Osteocyte (in vitro differentiated cells): Measurements from ENCODE around the gene STK25. TPM values are rescaled to one million over a fixed set of nuclear protein-coding genes. Genes with fewer than 3 reads are reported as not detected.

Source experiments
- DNase-seq: peaks from one replicate; pipeline ENCODE4 v3.0.0; 2021; ENCODE audit warnings: mixed read lengths; ENCODE audit not compliant: unreplicated experiment; ENCODE audit errors: extremely low spot score
- H3K27ac Mint-ChIP-seq: one replicate; pipeline ENCODE4 v1.8.0; 2021; ENCODE audit warnings: mild to moderate bottlenecking, mixed read lengths; ENCODE audit not compliant: unreplicated experiment
- H3K27me3 Mint-ChIP-seq: one replicate; pipeline ENCODE4 v1.8.0; 2021; ENCODE audit warnings: mixed read lengths; ENCODE audit not compliant: unreplicated experiment
- H3K36me3 Mint-ChIP-seq: one replicate; pipeline ENCODE4 v1.8.0; 2021; ENCODE audit warnings: mixed read lengths; ENCODE audit not compliant: unreplicated experiment
- H3K4me1 Mint-ChIP-seq: one replicate; pipeline ENCODE4 v1.8.0; 2021; ENCODE audit warnings: mixed read lengths; ENCODE audit not compliant: unreplicated experiment
- H3K4me3 Mint-ChIP-seq: one replicate; pipeline ENCODE4 v1.8.0; 2021; ENCODE audit warnings: mild to moderate bottlenecking, moderate library complexity, mixed read lengths; ENCODE audit not compliant: unreplicated experiment
- H3K9me3 Mint-ChIP-seq: one replicate; pipeline ENCODE4 v1.8.0; 2021; ENCODE audit warnings: mixed read lengths; ENCODE audit not compliant: unreplicated experiment
- total RNA-seq: library from RNA; stranded (reverse); gene quantifications from 2 replicates; pipeline ENCODE4 v1.2.1, GENCODE V29; 2021
- TF ChIP-seq, protein P1 (sequence below): fragments of 200-600 bp; sonication (generic); IDR thresholded peaks from 2 replicates; pipeline ENCODE4 v1.5.0; 2021; ENCODE audit warnings: antibody characterized with exemption, mild to moderate bottlenecking, moderate library complexity

The STK25 gene
- total RNA-seq, 1 donor from 2014 or later = 206 TPM

- Mint-ChIP-seq H3K4me3 (no peak overlapping the region), H3K27me3 (no peaks in the 10 kb centered on the region), H3K4me1 (peaks cover 3% of the 10 kb centered on the region), H3K36me3 (peaks cover 24% of the 10 kb centered on the region), H3K9me3 (no peaks in the 10 kb centered on the region), H3K27ac (no peak overlapping the region)
- TF ChIP-seq, protein P1, sequence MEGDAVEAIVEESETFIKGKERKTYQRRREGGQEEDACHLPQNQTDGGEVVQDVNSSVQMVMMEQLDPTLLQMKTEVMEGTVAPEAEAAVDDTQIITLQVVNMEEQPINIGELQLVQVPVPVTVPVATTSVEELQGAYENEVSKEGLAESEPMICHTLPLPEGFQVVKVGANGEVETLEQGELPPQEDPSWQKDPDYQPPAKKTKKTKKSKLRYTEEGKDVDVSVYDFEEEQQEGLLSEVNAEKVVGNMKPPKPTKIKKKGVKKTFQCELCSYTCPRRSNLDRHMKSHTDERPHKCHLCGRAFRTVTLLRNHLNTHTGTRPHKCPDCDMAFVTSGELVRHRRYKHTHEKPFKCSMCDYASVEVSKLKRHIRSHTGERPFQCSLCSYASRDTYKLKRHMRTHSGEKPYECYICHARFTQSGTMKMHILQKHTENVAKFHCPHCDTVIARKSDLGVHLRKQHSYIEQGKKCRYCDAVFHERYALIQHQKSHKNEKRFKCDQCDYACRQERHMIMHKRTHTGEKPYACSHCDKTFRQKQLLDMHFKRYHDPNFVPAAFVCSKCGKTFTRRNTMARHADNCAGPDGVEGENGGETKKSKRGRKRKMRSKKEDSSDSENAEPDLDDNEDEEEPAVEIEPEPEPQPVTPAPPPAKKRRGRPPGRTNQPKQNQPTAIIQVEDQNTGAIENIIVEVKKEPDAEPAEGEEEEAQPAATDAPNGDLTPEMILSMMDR = no peak
- DNase-seq = no peak
These were observed 13.0 kb downstream of the STK25 start for GRCh38 chr2:241495172-241496002.

DNA sequence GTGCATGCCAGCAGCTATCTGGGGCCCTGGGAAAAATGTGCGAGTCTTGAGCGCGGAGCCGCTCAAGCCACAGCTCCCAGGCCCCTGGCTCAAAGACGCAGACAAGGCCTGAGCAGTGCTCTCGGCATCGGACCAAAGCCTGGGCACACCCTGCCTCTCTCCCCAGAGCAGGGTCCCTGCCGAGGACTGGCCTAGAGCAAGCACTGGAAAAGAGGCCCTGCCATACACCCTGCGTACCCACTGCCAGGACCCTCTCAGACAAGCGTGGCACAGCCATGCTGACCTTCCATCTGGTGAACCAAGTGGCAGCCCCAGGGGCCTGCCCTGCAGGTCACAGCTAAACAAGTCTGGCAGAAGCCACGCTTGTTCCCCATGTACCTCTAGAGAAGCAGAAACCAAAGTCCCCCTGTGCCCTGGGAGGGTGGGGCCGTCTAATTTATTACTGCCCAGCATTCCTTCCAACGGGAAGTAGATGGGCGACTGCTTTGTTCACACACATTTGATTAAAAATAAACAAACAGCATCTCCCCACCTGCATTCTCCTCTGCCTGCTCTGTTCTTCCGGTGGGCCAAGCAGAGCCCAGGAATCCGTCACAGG lies 14.0 kb downstream of the STK25 start:
- Mint-ChIP-seq H3K27ac (no peak overlapping the region), H3K27me3 (no peaks in the 10 kb centered on the region), H3K4me3 (no peak overlapping the region), H3K9me3 (no peaks in the 10 kb centered on the region), H3K36me3 (peaks cover 19% of the 10 kb centered on the region), H3K4me1 (no peaks in the 10 kb centered on the region)
- TF ChIP-seq, protein P1 = no peak
- no peak for DNase-seq

DNA sequence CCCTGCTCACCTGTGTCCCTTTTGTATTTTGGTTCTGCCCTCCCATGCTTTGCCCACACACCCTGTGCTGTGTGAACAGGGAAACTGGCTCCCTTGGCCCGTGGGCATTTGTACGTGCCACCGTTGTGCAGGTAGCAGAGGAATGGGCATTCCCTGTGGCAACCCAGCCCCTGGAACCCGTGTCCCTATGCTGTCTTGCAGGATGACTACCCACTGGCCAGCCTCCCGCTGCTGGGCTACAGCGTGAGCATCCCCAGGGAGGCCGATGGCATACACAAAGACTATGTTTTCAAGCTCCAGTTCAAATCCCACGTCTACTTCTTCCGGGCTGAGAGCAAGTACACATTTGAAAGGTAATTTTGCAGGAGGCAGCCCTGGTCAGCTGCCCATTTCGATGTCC lies 15.3 kb downstream of the STK25 start:
- H3K27me3 Mint-ChIP-seq = no peaks in the 10 kb centered on the region
- no peaks in the 10 kb centered on the region for H3K4me1 Mint-ChIP-seq
- peaks cover 20% of the 10 kb centered on the region for H3K36me3 Mint-ChIP-seq
- no peak overlapping the region for H3K4me3 Mint-ChIP-seq
- no peak overlapping the region for H3K27ac Mint-ChIP-seq
- DNase-seq = no peak
- TF ChIP-seq, protein P1 = no peak
- H3K9me3 Mint-ChIP-seq = no peaks in the 10 kb centered on the region

DNA sequence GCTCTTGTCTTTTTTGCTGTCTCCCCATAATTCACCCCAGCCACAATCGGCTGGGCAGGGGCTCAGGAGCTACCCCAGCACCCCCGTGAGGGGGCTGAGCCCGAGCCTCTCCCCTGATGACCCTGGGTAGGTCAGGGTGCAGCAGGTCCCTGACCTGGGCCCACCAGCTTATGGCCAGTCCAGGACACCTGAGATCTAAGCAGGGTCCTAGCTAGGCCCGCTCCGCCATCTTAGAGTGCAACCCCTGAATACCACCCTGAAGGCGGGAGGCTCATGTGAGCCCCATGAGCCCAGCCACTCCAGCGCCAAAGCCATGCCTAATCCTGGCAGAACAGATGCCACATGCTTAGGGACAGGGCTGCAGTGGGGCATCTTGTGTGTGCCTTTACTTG lies 16.2 kb downstream of the STK25 start:
- H3K36me3 Mint-ChIP-seq = peaks cover 20% of the 10 kb centered on the region
- H3K27me3 Mint-ChIP-seq = no peaks in the 10 kb centered on the region
- no peak overlapping the region for H3K4me3 Mint-ChIP-seq
- TF ChIP-seq, protein P1 = no peak
- DNase-seq = no peak
- H3K27ac Mint-ChIP-seq = no peak overlapping the region
- no peaks in the 10 kb centered on the region for H3K4me1 Mint-ChIP-seq
- H3K9me3 Mint-ChIP-seq = no peaks in the 10 kb centered on the region

- DNase-seq = no peak
- TF ChIP-seq, protein P1 = no peak
- no peak overlapping the region for H3K4me3 Mint-ChIP-seq
- H3K27me3 Mint-ChIP-seq = no peaks in the 10 kb centered on the region
- H3K27ac Mint-ChIP-seq = no peak overlapping the region
- H3K36me3 Mint-ChIP-seq = peaks cover 24% of the 10 kb centered on the region
- H3K9me3 Mint-ChIP-seq = no peaks in the 10 kb centered on the region
- H3K4me1 Mint-ChIP-seq = no peaks in the 10 kb centered on the region
These were observed 16.7 kb downstream of the STK25 start for GRCh38 chr2:241491549-241492173.
